Sigmoid colon (tissue), 7 donors: ENCODE results near the gene LOXL3. TPM values are rescaled to one million over a fixed set of nuclear protein-coding genes. Genes with fewer than 3 reads are reported as not detected.

Experiments used
- DNase-seq: peaks from one replicate; pipeline ENCODE4 v3.0.0-alpha.2; 2019
- H3K27ac ChIP-seq, 4 donors: fragments of 200-600 bp; sonication (generic); one replicate each; pipeline ENCODE4 v1.5.1; 2016 to 2019; ENCODE audit warnings: mild to moderate bottlenecking in 1 of 4
- H3K27me3 ChIP-seq, 3 donors: fragments of 200-600 bp; sonication (generic); one replicate each; pipeline ENCODE4 v1.5.1; 2019; ENCODE audit warnings: mild to moderate bottlenecking in 1 of 3
- H3K36me3 ChIP-seq, 4 donors: fragments of 200-600 bp; sonication (generic); one replicate each; pipeline ENCODE4 v1.5.1; 2016 to 2019
- H3K4me1 ChIP-seq, 4 donors: fragments of 200-600 bp; sonication (generic); one replicate each; pipeline ENCODE4 v1.5.1; 2017 to 2019
- H3K4me3 ChIP-seq, 4 donors: fragments of 200-600 bp; sonication (generic); one replicate each; pipeline ENCODE4 v1.5.1; 2017 to 2019; ENCODE audit warnings: mild to moderate bottlenecking in 2 of 4, moderate library complexity in 1 of 4
- H3K9me3 ChIP-seq, 4 donors: fragments of 200-600 bp in 3 of 4; sonication (generic) in 3 of 4; one replicate each; pipeline versions ENCODE4 v1.5.1 to v1.6.1; 2013 to 2019
- EP300 ChIP-seq, 4 donors: sonication (generic); formaldehyde crosslinking; IDR thresholded peaks; one replicate each; pipeline ENCODE4 v1.6.1; 2017; ENCODE audit warnings: antibody characterized with exemption in 4 of 4
- POLR2A ChIP-seq, 2 donors: fragments of 450-650 bp; IDR thresholded peaks; one replicate each; pipeline ENCODE4 v1.6.1; 2016; ENCODE audit warnings: antibody characterized with exemption in 2 of 2, mild to moderate bottlenecking in 2 of 2, moderate library complexity in 2 of 2
- POLR2AphosphoS5 ChIP-seq, 4 donors: sonication (generic); formaldehyde crosslinking; IDR thresholded peaks; one replicate each; pipeline ENCODE4 v1.6.1; 2017; ENCODE audit warnings: antibody characterized with exemption in 4 of 4
- WGBS, 2 donors: extraction: QIAGEN DNeasy Blood & Tissue Kit; methylation state at CpG; one replicate each; pipeline ENCODE4 v1.1.7; 2013; 5-methylcytosine and 5-hydroxymethylcytosine counted together
- intact Hi-C: fragments of 100-400 bp; cut with DNase I; formaldehyde crosslinking; loops from one replicate; pipeline ENCODE4 v1.15.1; 2023
- polyA plus RNA-seq, 3 donors: library from polyadenylated mRNA; stranded (reverse); fragments of 200-250 nt; gene quantifications; one replicate each; pipeline ENCODE4 v1.2.3, GENCODE V29; 2013
- total RNA-seq, 4 donors: library from RNA; depleted of rRNA; stranded (reverse); fragments of >200 nt; gene quantifications; one replicate each; pipeline ENCODE4 v1.1.0, GENCODE V29; 2016
- TF ChIP-seq, protein P1 (sequence below), 4 experiments: fragments of 450-650 bp in 3 of 4; fragments of 200-600 bp in 1 of 4; IDR thresholded peaks; one replicate each; pipeline ENCODE4 v1.5.1; 2016 to 2019; ENCODE audit warnings: antibody characterized with exemption in 4 of 4, mild to moderate bottlenecking in 3 of 4, moderate library complexity in 2 of 4
- donor health status: healthy with polysubstance abuse.
- donor health status: Bipolar disorder and iron deficiency.
- donor health status: healthy.

The LOXL3 gene
- total and polyA plus RNA-seq, 7 donors: 0.60 to 7.9 (median 5.4) TPM

DNA sequence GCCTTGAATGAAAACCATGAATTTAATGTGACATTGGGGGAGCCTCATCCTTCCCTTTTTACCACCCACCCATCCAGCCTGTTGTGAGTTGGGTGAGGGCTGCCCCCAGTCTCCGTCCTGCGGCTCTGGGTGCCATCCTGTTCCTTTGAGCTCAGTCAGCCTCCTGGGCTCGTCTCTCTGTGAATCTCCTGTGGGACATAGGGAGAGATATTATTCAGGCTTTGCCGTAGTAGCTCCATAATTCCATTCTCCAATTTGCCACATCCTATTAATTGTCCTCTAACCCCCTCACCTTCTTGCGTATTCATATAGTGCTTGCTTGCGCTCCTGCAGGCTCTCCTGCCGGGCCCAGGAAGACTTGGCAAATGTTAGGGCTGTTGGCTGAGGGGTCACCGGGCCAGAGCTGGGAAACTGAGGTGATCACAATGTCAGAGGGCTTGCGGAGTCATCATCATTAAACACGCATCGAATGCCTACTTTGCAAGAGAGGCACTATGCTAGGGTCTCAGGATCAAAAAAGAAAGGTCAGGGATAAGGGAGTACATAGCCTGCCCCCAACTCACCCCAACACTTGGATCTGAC, 27.0 kb downstream of the LOXL3 start:
- no peak overlapping the region for H3K4me3 ChIP-seq
- no peak for DNase-seq
- H3K4me1 ChIP-seq: peaks cover 0 to 34% (median 23%) of the 10 kb centered on the region in 4 donors
- no peaks in the 10 kb centered on the region for H3K27me3 ChIP-seq
- intact Hi-C loops: loop anchor here (5.0 kb wide), 1 partner anchor 61 kb away; no protein-coding TSS in a partner anchor
- no peaks in the 10 kb centered on the region for H3K9me3 ChIP-seq
- H3K27ac ChIP-seq: no peak overlapping the region
- TF ChIP-seq EP300 (IDR thresholded peaks at IDR 0.05): no peak
- TF ChIP-seq, protein P1, sequence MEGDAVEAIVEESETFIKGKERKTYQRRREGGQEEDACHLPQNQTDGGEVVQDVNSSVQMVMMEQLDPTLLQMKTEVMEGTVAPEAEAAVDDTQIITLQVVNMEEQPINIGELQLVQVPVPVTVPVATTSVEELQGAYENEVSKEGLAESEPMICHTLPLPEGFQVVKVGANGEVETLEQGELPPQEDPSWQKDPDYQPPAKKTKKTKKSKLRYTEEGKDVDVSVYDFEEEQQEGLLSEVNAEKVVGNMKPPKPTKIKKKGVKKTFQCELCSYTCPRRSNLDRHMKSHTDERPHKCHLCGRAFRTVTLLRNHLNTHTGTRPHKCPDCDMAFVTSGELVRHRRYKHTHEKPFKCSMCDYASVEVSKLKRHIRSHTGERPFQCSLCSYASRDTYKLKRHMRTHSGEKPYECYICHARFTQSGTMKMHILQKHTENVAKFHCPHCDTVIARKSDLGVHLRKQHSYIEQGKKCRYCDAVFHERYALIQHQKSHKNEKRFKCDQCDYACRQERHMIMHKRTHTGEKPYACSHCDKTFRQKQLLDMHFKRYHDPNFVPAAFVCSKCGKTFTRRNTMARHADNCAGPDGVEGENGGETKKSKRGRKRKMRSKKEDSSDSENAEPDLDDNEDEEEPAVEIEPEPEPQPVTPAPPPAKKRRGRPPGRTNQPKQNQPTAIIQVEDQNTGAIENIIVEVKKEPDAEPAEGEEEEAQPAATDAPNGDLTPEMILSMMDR (IDR thresholded peaks at IDR 0.05): no peak
- no peak for TF ChIP-seq POLR2A (IDR thresholded peaks at IDR 0.05)
- TF ChIP-seq POLR2AphosphoS5 (IDR thresholded peaks at IDR 0.05): no peak
- peaks cover 21 to 28% (median 22%) of the 10 kb centered on the region in 4 donors for H3K36me3 ChIP-seq
- 97% methylated on average over 11 of the region's 11 CpGs for WGBS, 2 donors

DNA sequence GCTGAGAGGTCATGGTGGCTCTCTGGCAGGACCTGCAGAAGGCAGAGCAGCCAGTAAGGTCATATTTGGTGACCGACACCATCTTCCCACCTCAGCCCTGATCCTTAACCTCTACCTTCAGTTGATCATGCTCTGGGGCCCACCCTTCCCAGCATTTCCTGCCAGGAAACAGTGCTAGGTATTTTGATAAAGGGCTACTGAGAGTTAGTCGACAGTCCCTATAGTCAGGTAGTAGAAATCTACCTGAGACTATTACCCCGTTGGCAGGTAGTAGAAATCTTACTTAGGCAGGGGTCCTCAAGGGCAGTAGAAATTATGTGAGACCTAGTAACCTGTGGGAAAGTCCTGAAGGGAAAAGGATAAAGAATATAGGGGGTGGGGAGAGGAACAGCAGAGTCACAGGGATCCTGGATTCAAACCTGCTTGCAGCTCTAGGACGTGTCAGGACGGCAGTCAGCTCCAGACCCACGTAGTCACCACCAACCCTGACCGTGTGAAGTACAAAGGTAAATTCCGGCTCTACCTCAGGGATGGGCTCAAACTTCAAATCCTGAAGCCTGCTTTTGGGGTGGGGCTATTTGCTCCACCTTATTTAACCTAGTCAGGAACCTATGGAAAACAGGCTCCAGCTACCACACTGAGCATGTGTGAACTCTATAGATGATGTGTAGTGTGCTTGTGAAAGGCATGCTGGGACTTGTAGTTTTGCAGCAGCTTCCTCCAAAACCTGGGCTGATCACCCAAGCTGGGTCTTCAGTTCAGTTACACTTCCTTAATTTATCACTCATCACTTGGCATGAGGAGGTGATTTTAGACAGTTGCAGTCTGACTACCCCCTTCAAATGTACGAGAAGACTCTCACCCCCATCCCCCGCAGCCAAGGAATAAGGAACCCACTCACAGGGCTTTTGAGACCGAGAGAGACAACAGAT, 27.8 kb downstream of the LOXL3 start, which contains the start of gene DQX1:
TSS of gene DQX1 (minus strand) at position 515 of the 932 bp plus-strand sequence. CDS start at position 13, 502 bp downstream.
- DNase-seq: no peak
- WGBS, 2 donors: 49 to 74% methylated on average over 11 of the region's 11 CpGs
- Histone ChIP-seq H3K36me3 (peaks cover 21 to 28% (median 22%) of the 10 kb centered on the region in 4 donors), H3K9me3 (no peaks in the 10 kb centered on the region), H3K27me3 (peaks cover 0 to 2% (median 0%) of the 10 kb centered on the region in 3 donors), H3K4me1 (peaks cover 0 to 27% (median 16%) of the 10 kb centered on the region in 4 donors), H3K27ac (no peak within 1 kb of the TSS), H3K4me3 (no peak within 1 kb of the TSS)
- intact Hi-C loops: loop anchor here (5.0 kb wide), 1 partner anchor 61 kb away; no protein-coding TSS in a partner anchor
- TF ChIP-seq POLR2A (IDR thresholded peaks at IDR 0.05) (no peak), EP300 (IDR thresholded peaks at IDR 0.05) (no peak), POLR2AphosphoS5 (IDR thresholded peaks at IDR 0.05) (no peak)
- TF ChIP-seq, protein P1 (IDR thresholded peaks at IDR 0.05): no peak

DNA sequence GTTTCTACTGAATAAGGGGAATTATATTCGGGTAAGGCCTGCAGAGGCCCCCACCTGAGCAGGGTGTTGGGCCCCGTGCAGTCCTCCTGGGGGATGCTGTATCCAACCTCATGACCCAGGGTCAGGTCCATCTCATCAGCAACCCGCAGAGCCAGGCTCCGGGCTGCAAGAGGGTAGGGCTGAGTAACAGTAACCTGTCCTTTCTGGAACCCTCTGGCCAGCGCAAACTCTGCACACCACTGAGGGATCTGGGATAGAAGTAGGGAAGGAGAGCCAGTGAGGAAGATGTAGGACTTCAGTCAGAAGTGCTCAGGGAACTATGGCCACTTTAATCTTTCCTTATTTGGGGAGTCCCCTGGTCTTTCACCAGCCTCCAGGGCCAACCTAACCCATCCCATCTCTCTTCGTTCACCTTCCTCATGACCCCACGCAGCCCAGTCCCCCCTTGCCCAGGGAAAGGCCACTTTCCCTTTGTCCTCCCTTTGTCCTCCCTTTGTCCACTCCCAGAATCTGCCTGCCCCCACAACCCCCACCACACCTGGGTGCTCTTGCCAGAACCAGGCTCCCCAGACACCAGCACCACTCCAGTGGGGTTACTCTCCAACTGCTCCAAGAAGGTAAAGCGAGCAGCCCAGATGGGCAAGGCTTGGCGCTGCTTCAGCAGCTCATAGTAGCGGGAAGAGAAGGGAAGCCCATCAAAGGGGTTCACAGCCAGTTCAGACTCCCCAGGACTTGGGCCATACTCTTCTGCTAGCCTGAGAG, 28.6 kb downstream of the LOXL3 start:
- TF ChIP-seq POLR2AphosphoS5 (IDR thresholded peaks at IDR 0.05) (no peak), EP300 (IDR thresholded peaks at IDR 0.05) (no peak), POLR2A (IDR thresholded peaks at IDR 0.05) (no peak)
- TF ChIP-seq, protein P1 (IDR thresholded peaks at IDR 0.05): no peak
- Histone ChIP-seq H3K4me1 (peaks cover 0 to 19% (median 11%) of the 10 kb centered on the region in 4 donors), H3K27me3 (peaks cover 0 to 10% (median 0%) of the 10 kb centered on the region in 3 donors), H3K27ac (no peak overlapping the region), H3K4me3 (no peak overlapping the region), H3K36me3 (peaks cover 21 to 28% (median 22%) of the 10 kb centered on the region in 4 donors), H3K9me3 (no peaks in the 10 kb centered on the region)
- WGBS, 2 donors: 95% methylated on average over 10 of the region's 10 CpGs
- intact Hi-C loops: loop anchor here (5.0 kb wide), 1 partner anchor 62 kb away; no protein-coding TSS in a partner anchor
- DNase-seq: no peak

DNA sequence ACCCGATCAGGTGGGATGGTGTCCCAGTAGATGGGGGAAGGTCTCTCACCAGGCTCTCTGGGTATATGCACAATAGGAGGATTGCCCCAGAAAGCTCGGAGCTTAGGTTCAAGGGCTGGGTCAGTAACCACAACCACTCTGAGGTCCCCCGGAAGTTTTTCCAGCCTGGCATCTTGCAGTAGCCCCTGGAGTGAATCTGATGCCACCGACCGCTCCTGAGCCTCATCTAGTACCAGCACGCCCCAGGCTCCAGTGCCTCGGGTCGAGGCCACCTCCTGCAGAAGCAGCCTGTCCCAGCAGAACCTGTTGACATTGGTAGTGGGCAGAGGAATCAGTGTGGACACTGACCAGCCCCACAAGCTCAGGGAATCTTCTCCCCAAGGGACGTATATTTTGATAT, 29.7 kb downstream of the LOXL3 start:
- H3K27ac ChIP-seq: no peak overlapping the region
- TF ChIP-seq EP300 (IDR thresholded peaks at IDR 0.05) (no peak), POLR2A (IDR thresholded peaks at IDR 0.05) (no peak), POLR2AphosphoS5 (IDR thresholded peaks at IDR 0.05) (no peak)
- TF ChIP-seq, protein P1 (IDR thresholded peaks at IDR 0.05): no peak

More for the DNA sequence above, 29.7 kb downstream of the LOXL3 start:
- Histone ChIP-seq H3K4me3 (no peak overlapping the region), H3K36me3 (peaks cover 21 to 28% (median 22%) of the 10 kb centered on the region in 4 donors), H3K27me3 (peaks cover 0 to 21% (median 9%) of the 10 kb centered on the region in 3 donors), H3K4me1 (peaks cover 0 to 15% (median 10%) of the 10 kb centered on the region in 4 donors), H3K9me3 (no peaks in the 10 kb centered on the region)
- DNase-seq: no peak
- intact Hi-C loops: no loop called here
- 90 to 94% methylated on average over 9 of the region's 9 CpGs for WGBS, 2 donors
